Stimulated activated CD4-positive, alpha-beta T cell treated with anti-CD3 and anti-CD28 coated beads, Interleukin-2, amount 100 ng/mL, for 48 hours (primary cell): ENCODE data around the gene FAM120C.

Experiments used
- DNase-seq, 2 donors: peaks; one replicate each; pipeline ENCODE4 v3.0.0-alpha.2; 2020

Gene FAM120C

DNA sequence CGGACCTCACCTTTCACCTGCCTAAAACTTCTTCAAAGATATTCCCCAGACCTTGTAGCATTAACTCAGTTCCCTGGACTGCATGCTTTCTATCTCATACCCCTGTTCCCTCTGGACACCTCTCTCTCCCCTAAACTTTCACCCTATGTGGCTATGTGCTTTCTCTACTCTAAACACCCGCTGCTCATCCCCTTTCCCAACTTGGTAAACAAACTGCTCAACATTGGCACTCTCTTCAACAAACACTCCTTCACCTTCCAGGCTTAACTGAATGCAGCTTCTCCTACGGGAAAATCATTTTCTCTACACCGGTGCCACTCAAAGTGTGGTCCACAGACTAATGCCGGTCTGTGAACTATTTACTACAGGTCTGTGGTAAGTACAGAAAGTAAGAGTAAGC is 158.7 kb downstream of the FAM120C start:
- no peak for DNase-seq
